GM21447 (cell line): ENCODE results near the gene VKORC1.
A peak's percentile ranks its signal among the peaks of the same experiment; 100 is the strongest.
"Not testable (repeated sequence)": the region's sequence is repeated elsewhere in the genome, so short reads cannot be mapped to it uniquely, and the experiment has no call there.

Experiments
- ATAC-seq: cut with Tn5 transposase; IDR thresholded peaks from one replicate; pipeline ENCODE4 v1.9.1; 2021; ENCODE audit not compliant: unreplicated experiment

VKORC1 gene

DNA sequence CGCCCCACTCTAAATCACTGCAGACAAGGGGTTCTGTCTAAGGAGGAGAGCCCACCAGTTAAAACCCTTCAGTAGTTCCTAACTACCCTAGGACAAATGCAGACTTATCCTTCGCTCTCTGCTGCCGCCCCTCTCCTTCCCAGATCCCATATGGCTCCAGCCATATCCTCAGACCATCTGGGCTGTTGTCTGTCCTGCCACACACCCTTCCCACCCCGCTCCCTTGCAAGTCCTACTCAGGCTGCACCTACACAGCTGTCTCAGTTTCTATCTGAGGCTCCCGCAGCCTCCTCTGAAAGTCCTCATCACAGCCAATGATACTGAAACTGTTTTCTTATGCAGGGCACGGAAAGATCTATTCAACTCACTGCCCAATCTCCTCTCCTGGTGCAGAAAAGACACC, 12.9 kb upstream of the VKORC1 start:
- ATAC-seq: peak; percentile 72

DNA sequence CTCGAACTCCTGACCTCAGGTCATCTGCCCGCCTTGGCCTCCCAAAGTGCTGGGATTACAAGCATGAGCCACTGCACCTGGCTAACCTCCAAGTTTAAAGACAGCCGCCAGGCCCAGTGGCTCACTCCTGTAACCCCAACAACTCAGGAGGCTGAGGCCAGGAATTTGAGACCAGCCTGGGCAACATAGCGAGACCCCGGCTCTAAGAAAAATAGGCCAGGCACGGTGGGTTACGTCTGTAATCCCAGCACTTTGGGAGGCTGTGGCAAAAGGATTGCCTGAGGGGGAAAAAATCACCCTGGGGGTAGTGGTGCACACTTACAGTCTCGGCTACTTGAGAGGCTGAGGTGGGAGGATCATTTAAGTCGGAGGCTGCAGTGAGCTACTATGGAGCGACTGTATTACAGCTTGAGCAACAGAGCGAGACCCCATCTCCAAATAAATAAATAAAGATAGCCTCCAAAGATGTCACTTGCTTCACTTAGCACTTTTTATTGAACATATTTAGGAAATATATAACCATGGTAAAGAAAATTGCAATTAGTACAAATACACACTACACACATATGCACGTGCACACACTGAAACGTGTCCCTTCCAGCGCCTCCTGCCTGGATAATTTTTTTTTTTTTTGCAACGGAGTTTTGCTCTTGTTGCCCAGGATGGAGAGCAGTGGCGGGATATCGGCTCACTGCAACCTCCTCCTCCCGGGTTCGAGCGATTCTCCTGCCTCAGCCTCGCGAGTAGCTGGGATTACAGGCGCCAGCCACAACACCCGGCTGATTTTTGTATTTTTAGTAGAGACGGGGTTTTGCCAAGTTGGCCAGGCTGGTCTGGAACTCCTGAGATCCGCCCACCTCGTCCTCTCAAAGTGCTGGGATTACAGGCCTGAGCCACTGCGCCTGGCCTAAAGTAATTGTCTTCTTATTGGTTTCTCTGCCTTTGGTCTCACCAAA, 12.2 kb upstream of the VKORC1 start:
- no peak for ATAC-seq

DNA sequence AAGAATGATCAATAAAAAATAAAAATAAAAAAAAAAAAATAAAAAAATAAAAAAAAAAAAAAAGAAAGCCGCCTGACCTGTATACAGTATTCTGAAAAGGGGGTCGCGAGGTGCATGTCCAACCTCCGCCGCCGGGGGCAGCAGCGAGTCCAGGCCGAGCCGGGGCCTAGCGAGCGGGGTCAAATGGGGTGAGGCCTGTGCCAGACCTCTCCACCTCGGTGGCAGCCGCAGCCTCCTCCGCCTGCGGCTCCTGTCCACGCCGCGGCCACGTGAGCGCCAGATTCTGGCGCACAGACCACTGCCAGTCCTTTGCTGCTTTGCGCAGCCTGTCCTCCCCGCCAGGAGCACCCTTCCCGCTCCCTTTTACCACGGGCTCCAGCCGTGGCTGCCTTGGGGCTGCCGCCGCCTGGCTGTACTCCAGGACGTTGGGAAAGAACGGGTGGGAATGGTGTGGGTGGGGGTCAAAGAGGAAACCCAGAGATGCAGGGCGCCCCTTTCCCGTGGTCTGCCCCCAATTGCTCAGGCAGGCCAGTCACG, 11.1 kb upstream of the VKORC1 start:
- no peak for ATAC-seq

DNA sequence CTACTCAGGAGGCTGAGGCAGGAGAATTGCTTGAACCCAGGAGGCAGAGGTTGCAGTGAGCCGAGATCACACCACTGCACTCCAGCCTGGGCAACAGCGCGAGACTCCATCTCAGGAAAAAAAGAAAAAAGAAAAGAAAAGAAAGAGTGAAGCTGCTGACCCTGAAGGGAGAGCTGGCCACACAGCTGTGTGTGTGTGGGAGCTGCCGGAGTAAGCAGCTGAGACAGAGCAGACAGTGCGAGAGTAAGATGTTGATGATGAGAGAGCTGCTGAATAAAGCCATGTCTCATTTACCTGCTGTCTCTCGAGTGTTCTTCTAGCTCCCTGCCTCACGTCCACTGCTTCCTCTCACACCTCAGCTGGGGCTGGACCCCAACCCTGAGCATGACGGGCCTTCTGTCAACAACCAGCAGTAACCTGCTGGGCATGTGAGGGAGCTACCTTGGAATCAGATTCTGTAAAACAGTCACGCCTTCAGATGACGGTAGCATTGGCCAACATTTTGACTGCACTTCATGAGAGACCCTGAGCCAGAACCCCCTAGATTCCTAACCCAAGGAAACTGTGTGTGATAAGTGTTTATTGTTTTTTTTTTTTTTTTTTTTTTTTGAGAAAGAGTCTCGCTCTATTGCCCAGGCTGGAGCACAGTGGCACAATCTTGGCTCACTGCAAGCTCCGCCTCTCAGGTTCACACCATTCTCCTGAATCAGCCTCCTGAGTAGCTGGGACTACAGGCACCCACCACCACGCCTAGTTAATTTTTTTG, 6.5 kb upstream of the VKORC1 start:
- not testable (repeated sequence) for ATAC-seq

DNA sequence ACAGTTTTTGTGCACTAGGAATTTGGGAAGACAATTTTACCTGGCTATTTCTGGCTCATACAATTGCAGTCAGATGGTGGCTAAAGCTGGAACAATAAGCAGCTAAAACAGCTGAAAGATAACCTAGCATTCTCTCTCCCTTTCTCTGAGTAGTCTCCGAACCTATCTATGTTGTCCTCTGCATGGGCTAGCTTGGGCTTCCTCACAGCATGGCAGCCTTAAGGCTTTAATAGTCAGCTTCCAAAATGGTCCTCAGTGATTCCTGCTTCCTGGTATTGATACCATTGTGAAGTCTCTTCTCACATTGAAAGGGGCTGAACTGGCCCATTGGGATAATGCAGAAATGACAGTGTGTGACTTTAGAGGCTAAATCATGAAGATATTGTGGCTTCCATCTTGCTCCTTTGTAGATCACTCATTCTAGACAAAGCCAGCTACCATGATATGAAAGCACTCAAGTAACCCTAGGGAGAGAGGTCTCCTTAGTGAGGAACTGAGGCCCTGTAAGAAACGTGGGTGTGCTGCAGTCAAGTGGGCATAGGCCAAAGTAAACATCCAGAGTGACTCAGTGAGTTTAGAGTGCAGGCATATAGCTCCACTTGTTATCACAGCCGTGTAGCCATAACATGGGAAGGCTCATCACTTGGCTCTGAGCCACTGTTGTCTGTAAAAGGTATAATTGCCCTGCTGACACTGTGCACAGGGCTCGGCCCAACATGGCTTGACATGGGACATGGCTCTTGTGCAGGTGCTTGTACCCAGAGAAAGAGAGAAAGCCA, 5.5 kb upstream of the VKORC1 start:
- no peak for ATAC-seq

DNA sequence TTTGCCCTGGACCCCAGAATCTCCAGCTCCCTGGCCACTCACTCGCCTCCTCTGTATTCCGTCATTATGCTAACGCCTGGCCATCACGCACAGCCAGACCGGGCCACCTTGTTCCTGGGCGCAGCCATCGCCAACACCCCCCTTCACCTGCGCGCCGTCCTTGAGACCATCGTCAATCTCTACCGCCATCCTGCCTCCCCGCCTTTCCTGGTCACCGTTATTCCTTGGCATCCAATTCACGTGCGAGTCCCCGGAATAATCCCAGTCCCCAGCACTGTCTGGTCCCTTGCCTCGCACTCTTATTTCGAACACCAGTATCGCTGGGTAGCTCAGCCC, 541 bp downstream of the VKORC1 start:
- ATAC-seq: peak; percentile 17

DNA sequence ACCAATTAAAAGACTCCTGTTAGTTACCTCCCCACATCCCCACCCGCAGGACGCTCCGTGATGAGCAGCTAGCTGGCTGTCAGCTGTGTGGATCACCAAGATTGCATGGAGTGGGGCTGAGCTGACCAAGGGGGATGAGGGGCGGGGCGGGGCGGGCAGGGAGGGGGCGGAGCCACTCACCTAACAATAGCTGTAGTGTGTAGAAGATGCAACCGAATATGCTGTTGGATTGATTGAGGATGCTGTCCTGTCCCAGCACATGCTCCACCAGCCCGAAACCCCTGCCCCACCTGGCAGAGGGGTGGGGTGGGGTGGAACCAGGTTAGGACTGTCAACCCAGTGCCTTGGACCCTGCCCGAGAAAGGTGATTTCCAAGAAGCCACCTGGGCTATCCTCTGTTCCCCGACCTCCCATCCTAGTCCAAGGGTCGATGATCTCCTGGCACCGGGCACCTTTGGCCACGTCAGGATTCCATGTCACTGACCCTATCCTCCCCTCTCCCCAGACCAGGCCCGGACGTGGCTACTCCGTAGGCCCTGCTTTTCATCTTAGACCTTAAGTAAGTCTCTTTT, 1.4 kb downstream of the VKORC1 start:
- ATAC-seq: no peak

DNA sequence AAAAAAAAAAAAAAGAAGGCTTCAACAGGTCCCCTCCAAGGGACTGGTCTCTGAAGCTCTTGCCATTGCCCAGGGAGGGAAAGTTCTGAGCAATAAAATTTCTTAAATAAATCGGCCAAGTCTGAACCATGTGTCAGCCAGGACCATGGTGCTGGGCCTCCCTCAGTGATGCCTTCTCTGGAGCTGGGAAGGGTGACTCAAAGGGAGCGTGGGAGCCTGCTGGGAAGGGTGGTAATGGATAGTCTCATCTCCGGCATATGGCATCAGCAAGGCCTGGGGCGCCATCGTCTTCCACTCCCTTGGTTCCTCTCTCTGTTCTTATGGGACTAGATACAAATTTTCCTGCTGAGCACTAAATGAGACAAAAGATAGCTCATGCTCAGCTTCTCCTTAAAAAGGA, 2.3 kb downstream of the VKORC1 start:
- no peak for ATAC-seq

DNA sequence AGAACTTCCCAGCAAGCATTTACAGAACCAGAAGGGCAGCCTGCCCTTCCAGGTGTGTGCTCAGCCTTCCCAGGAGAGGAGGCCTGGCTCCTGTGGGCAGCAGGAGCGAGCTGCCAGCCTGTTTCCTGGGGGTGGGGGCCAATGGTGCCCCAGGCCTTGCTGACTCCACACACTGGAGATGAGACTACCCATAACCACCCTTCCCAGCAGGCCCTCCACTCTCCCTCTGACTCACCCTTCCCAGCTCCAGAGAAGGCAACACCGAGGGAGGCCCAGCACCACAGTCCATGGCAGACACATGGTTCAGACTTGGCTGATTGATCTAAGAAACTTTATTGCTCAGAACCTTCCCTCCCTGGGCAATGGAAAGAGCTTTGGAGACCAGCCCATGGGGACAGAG, 4.1 kb downstream of the VKORC1 start:
- ATAC-seq: no peak

DNA sequence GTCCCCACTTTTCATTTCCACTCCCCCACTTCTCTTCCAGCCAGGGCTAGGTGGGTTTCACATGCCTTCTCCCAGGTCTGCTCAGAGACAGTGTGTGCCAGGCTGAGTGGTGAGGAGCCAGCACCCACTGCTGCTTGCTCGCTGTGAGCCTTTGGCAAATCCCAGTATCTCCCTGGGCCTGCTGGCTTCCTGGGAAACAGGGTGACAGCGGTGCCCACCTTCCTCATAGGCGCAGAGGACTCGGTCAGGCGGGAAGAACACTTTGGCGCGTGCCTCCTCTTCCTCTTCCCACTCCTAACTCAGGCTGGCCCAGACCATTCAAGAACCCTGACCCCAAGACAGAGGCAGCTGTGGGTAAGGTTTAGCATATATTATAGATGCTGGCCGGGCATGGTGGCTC, 5.4 kb downstream of the VKORC1 start:
- no peak for ATAC-seq

DNA sequence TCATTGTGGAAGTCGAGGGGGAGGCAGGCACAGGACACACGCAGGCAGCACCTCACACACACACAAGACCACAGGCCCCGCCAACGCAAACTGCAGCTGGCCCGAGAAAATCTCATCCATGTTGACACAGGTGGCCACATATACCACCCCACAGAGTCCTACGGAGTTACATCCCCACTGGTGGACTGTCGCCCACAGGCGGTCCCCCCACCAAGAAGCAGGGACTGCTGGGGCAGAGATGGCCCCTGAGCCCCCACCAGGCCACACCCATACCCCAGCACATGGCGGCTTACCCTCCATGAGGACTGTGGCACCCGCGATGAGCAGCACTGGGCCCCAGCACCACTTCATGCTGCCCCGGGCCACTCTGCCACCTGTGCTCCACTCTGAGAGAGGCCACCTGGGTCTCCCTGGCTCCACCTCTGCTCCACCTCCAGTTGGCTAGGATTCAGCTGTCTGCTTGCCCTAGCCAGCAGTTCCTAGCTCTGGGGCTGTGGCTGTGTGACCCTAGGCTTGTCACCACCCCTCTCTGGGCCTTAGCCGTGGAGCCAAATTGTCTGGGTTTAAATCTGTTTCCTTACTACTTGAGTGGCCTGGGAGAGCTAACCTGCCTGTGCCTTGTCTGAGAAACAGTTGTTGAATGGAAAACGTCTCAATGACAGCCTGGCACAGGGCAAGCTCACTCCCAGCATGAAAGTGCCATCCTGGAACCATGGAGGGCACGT, 6.0 kb downstream of the VKORC1 start, which contains the start of gene PRSS53:
Gene PRSS53, minus strand, starts transcription at position 485 of the 725 bp plus-strand sequence. Its CDS starts 134 bp downstream, at position 351.
- no peak for ATAC-seq

DNA sequence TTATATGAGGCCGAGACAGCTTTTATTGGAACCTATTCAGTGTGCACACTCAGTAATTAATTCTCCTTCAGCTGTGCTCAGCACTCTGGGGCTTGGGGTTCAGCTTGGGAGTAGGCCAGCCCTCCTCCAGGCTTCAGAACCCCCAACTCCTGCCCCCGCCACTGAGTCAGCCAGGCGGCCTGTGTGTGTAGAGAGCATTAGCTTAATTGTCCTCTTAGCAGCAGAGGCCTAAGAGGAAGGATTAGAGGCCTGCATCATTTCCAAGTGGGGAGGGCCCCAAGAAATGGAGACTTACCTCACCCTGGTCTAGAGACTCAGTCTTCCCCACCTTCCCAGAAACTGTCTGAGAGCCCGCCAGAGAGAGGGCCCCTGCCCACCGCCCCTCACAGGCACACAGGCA, 6.6 kb downstream of the VKORC1 start:
- no peak for ATAC-seq

DNA sequence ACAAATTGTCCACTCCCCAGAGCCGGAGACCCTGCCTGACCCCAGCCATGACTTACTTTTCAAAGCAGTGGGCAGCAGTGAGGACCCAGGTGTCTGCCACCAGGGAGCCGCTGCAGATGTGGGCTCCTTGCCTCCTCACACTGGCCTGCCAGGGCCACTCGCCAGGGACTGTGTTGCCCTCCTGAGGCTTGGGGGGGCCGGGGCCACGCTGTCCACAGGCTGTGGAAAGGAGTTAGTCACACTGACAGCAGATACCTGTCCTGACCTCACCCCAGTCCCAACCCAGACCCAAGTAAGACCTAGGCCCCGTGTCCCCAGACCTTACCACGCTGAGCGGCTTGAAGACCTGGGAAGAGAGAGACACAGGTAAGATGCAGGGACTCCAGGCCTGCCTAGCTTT, 7.1 kb downstream of the VKORC1 start:
- ATAC-seq: no peak

DNA sequence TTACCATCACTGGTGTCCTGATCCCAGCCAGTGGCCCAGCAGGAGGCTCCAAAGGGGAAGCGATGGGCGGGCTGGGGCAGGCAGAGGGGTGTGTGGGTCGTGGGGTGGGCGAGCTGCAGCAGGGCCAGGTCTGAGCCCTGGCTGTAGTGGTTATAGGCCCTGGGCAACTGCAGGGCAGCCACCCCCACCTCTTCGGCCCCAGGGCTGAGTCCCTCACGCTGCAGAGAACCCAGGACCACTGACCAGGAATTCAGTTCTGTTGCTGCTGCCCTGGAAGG, 8.0 kb downstream of the VKORC1 start:
- no peak for ATAC-seq

DNA sequence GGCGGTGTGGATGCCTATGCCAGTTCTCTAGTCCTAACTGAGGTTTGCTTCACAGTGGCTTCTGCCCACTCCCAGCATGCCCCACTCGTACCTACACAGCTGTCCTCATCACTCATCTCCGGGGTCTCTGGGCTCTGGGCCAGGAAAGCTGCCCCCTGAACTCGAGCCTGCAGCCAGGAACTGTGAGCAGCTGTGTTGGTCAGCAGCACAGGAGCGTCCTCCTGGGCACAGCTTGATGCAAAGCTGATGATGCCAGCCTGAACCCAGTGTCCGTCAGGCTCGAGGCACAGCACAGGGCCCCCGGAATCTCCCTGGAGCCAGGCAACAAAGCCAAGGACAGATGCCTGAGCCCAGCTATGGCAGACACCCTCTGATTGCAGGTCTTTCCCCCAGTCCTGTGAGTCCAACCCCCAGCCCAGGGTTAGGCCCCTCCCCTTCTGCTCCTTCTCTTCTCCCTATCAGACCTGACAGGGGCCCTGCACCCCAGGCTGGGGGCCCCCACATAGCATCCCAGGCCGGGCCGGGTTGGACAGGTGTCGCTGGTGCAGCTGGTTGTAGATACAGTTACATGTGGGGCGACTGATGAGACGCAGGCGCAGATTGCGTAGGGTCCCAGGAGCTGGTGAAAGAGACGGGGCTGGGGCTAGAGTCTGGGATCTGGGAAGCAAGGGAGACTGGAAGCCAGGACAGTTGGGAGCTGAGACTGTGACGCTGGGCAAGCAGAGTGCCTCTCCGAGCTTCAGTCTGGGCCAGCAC, 8.5 kb downstream of the VKORC1 start:
- no peak for ATAC-seq

DNA sequence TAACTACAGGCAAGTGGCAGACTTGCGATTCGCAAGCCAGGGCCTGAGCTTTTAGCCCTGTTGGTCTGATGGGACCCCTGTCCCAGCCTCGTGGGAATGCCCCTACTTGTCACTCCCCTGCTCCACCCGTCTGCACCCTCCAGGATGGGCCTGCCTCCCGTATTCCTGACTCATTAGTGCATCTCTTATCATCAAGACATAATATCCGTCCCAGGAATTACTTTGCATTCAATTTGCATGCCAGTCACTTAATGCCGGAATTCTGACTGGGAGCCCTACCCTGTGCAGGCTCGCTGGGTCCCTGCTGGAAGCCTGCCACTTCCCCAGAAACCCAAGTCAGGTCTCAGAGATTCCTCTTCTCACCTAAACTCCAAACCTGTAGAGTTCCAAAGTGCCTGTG, 9.2 kb downstream of the VKORC1 start:
- no peak for ATAC-seq

DNA sequence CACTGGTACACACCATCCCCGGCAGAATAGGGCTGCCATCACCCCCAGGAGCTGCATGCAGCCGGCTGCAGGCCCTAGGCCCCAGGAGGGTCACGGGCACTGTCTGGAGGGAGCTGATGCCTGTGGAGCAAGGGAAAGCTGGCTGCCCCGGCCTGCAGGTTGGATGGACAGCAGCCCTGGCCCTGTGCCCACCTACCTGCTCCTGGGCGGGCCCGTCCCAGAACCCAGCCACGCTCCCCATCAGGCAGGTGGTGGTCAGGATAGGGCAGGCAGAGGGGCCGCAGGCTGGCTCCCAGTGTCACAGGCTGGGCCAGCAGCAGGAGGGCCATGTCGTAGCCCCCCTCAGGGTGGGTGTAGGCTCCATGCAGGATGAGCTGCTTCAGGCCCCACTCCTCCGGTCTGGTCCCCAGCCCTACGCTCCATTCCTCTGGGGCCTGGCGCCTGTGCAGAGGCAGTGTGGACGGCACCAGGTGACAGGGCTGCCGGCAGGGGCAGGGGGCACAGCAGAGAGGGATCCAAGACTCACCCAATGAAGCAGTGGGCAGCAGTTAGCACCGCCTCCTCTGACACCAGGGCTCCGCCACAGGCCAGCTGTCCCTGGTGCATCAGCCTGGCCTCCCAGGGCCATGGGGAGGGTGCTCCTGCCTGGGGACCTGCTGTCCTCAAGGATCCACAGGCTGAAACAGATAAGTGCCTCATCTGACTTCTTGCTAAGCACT, 9.9 kb downstream of the VKORC1 start:
- ATAC-seq: no peak

DNA sequence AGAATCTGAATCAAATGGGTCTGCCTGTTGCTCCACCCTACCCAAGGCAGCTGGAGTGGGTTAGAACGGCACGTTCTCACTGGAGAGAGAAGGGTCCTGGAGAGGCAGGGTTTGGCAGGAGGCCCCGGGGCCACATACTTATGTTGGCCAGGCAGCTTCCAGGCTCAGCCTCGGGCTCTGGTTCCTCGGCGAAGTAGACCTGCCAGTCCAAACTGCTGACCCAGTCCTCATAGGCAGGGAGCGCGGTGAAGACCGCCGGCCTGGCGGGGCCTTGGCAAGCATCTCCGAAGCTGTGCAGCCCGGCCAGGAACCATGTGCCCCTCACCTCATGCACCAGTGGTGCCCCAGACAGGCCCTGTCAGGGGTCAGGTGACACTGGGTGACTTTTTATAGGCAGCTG, 10.6 kb downstream of the VKORC1 start:
- no peak for ATAC-seq

DNA sequence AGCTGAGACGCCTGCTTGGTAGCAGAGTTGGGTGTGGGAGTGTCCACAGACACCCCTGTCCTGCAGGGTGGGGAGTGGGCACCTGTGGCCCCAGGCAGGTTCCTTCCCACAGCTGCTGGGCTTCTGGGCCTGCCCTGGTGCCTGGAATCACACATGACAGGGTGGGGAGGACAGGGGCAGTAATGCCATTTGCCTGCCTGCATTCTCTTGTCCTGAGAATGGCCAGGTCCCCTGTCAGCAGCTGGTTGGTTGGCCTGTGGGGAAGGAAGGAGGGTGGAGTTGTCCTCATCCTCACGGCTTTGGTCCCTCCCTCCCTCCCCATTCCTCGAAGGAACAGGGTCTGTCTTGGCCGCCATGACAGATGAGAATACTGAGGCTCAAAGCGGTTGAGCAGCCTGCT, 11.0 kb downstream of the VKORC1 start:
- ATAC-seq: no peak
